Lower leg skin (tissue), 3 donors: ENCODE results near the gene EPHA5.

Source experiments
- POLR2A ChIP-seq, 2 donors: fragments of 450-650 bp; IDR thresholded peaks; one replicate each; pipeline ENCODE4 v1.6.1; 2016 to 2017; ENCODE audit warnings: antibody characterized with exemption in 2 of 2, mild to moderate bottlenecking in 1 of 2, moderate library complexity in 1 of 2
- TF ChIP-seq, protein P1 (sequence below), 3 donors: fragments of 450-650 bp; IDR thresholded peaks; one replicate each; pipeline ENCODE4 v1.5.1; 2016; ENCODE audit warnings: antibody characterized with exemption in 3 of 3, mild to moderate bottlenecking in 3 of 3, moderate library complexity in 2 of 3

GRCh38 chr4:65337371-65337770, 332.9 kb downstream of the EPHA5 start:
- TF ChIP-seq, protein P1, sequence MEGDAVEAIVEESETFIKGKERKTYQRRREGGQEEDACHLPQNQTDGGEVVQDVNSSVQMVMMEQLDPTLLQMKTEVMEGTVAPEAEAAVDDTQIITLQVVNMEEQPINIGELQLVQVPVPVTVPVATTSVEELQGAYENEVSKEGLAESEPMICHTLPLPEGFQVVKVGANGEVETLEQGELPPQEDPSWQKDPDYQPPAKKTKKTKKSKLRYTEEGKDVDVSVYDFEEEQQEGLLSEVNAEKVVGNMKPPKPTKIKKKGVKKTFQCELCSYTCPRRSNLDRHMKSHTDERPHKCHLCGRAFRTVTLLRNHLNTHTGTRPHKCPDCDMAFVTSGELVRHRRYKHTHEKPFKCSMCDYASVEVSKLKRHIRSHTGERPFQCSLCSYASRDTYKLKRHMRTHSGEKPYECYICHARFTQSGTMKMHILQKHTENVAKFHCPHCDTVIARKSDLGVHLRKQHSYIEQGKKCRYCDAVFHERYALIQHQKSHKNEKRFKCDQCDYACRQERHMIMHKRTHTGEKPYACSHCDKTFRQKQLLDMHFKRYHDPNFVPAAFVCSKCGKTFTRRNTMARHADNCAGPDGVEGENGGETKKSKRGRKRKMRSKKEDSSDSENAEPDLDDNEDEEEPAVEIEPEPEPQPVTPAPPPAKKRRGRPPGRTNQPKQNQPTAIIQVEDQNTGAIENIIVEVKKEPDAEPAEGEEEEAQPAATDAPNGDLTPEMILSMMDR (IDR thresholded peaks at IDR 0.05), result no peak
- TF ChIP-seq POLR2A (IDR thresholded peaks at IDR 0.05), result no peak
